Chondrocyte (in vitro differentiated cells): ENCODE measurements around the gene IL17C. TPM values are rescaled to one million over a fixed set of nuclear protein-coding genes. Genes with fewer than 3 reads are reported as not detected.

Experiments used
- DNase-seq: peaks from one replicate; pipeline ENCODE4 v3.0.0; 2021; ENCODE audit warnings: mixed read lengths, low spot score
- H3K27ac Mint-ChIP-seq: one replicate; pipeline ENCODE4 v1.8.0; 2021; ENCODE audit warnings: mild to moderate bottlenecking, moderate library complexity, mixed read lengths; ENCODE audit not compliant: unreplicated experiment
- H3K27me3 Mint-ChIP-seq: 2 replicates; pipeline ENCODE4 v1.8.0; 2021; ENCODE audit warnings: low read depth, mixed read lengths
- H3K36me3 Mint-ChIP-seq: 2 replicates; pipeline ENCODE4 v1.8.0; 2021; ENCODE audit warnings: low read depth, mixed read lengths
- H3K4me1 Mint-ChIP-seq: 2 replicates; pipeline ENCODE4 v1.8.0; 2021; ENCODE audit warnings: low read depth, mild to moderate bottlenecking, mixed read lengths
- H3K4me3 Mint-ChIP-seq: one replicate; pipeline ENCODE4 v1.8.0; 2021; ENCODE audit warnings: mild to moderate bottlenecking, moderate library complexity, mixed read lengths; ENCODE audit not compliant: unreplicated experiment
- H3K9me3 Mint-ChIP-seq: 2 replicates; pipeline ENCODE4 v1.8.0; 2021; ENCODE audit warnings: low read depth, mixed read lengths
- CTCF ChIP-seq: fragments of 200-600 bp; sonication (generic); IDR thresholded peaks from 2 replicates; pipeline ENCODE4 v1.5.0; 2021; ENCODE audit warnings: antibody characterized with exemption, mild to moderate bottlenecking, moderate library complexity
- total RNA-seq: library from RNA; stranded (reverse); gene quantifications from 3 replicates; pipeline ENCODE4 v1.2.1, GENCODE V29; 2021

IL17C gene
- total RNA-seq, 1 donor from 2014 or later: not detected

DNA sequence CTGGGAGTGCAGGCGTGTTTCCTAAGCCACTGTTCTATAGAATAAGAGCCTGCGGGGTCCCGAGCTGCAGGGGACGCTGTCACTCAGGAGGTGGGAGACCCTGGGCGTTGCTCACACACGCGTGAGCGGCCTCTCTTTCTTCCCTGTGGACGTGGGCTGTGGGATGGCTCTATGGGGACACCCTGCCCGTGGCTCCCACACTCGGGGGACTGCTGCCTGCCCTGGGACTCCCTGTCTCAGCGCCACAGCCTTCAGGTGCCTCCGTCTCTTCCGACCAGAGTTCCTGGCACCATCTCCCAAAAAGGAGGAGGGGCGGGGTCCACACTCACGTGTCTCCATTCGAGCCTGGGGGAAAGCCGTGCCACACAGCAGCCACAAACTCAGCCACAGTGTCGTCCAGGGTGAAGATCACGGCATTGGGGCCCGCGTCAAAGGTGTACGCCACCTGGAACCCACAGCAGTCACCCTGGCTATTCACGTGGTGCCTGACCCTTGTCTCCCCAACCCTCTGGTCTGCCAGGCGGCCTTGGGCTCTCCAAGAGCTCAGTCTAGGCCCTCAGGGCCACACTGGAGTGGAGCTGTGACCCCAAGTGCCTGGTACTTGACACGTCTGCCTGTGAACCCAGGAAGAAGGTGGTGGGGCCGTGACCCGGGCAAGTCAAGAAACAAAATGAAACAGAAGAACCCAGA is 16.1 kb downstream of the IL17C start:
- Mint-ChIP-seq H3K4me1 (peaks cover 9% of the 10 kb centered on the region), H3K36me3 (peaks cover 6% of the 10 kb centered on the region), H3K27ac (no peak overlapping the region), H3K9me3 (no peaks in the 10 kb centered on the region), H3K4me3 (no peak overlapping the region), H3K27me3 (no peaks in the 10 kb centered on the region)
- DNase-seq: no peak
- no peak for TF ChIP-seq CTCF

DNA sequence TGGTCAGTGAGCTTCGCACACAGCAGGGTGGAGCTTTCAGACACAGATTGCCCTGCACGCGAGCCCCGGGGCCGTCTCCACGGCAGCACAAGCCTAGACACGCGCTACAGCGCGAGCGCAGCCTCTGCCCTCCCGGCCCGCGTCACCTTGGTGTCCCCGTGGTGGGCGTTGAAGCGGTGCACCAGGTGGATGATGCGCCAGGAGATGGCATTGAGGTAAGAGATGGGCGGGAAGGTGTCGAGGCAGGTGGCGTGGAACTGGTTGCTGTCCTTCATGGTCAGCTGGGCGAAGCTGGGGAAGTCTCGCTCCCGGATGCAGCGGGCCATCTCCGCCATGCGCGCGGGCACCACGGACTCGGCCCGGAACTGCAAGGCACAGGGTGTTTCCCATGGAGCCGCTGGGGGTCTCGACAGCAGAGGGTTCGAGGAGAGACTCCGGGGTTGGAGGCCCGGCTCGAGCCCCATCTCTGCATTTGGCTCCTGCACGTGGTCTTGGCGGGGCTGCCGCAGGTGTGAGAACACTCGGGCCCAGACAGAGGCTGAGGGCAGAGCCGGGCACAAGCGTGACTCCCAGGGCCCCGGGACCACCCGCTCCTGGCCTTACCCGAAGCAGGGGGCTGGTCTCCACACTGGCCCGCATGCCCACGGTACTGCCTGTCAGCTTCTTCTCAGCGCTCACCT is 16.8 kb downstream of the IL17C start:
- Mint-ChIP-seq H3K36me3 (peaks cover 6% of the 10 kb centered on the region), H3K9me3 (no peaks in the 10 kb centered on the region), H3K4me3 (no peak overlapping the region), H3K4me1 (peaks cover 7% of the 10 kb centered on the region), H3K27ac (no peak overlapping the region), H3K27me3 (no peaks in the 10 kb centered on the region)
- DNase-seq: no peak
- no peak for TF ChIP-seq CTCF

GRCh38 chr16:88655733-88656281 is 17.4 kb downstream of the IL17C start:
- H3K9me3 Mint-ChIP-seq: no peaks in the 10 kb centered on the region
- H3K27ac Mint-ChIP-seq: no peak overlapping the region
- no peak for DNase-seq
- H3K36me3 Mint-ChIP-seq: peaks cover 6% of the 10 kb centered on the region
- no peak overlapping the region for H3K4me3 Mint-ChIP-seq
- no peak for TF ChIP-seq CTCF
- H3K27me3 Mint-ChIP-seq: no peaks in the 10 kb centered on the region
- peaks cover 5% of the 10 kb centered on the region for H3K4me1 Mint-ChIP-seq

- no peak overlapping the region for H3K4me3 Mint-ChIP-seq
- DNase-seq: no peak
- no peaks in the 10 kb centered on the region for H3K9me3 Mint-ChIP-seq
- H3K4me1 Mint-ChIP-seq: peaks cover 7% of the 10 kb centered on the region
- peaks cover 6% of the 10 kb centered on the region for H3K36me3 Mint-ChIP-seq
- H3K27ac Mint-ChIP-seq: no peak overlapping the region
- TF ChIP-seq CTCF: no peak
- no peaks in the 10 kb centered on the region for H3K27me3 Mint-ChIP-seq
Measured at GRCh38 chr16:88656291-88656980, 18.1 kb downstream of the IL17C start.

- DNase-seq: no peak
- Mint-ChIP-seq H3K4me3 (no peak overlapping the region), H3K27ac (no peak overlapping the region), H3K36me3 (peaks cover 6% of the 10 kb centered on the region), H3K27me3 (no peaks in the 10 kb centered on the region), H3K4me1 (peaks cover 12% of the 10 kb centered on the region), H3K9me3 (no peaks in the 10 kb centered on the region)
- TF ChIP-seq CTCF: no peak
Measured at GRCh38 chr16:88657371-88657770, 19.0 kb downstream of the IL17C start.
